Body of pancreas (tissue), 4 donors: Measurements from ENCODE around the gene HSF4.

ENCODE experiments used
- CTCF ChIP-seq, 7 experiments: fragments of 450-650 bp in 4 of 7; fragments of 200-600 bp in 3 of 7; sonication (generic) in 3 of 7; IDR thresholded peaks; one replicate each; pipeline ENCODE4 v1.5.1; 2016 to 2019; ENCODE audit warnings: antibody characterized with exemption in 7 of 7
- POLR2A ChIP-seq, 3 donors: fragments of 450-650 bp; IDR thresholded peaks; one replicate each; pipeline ENCODE4 v1.6.1; 2016; ENCODE audit warnings: antibody characterized with exemption in 3 of 3, mild to moderate bottlenecking in 2 of 3

GRCh38 chr16:67165121-67166078, 855 bp downstream of the HSF4 start:
- TF ChIP-seq CTCF (IDR thresholded peaks at IDR 0.05) (no peak), POLR2A (IDR thresholded peaks at IDR 0.05) (no peak)
